ENCODE results near the gene SSBP4. TPM values are rescaled to one million over a fixed set of nuclear protein-coding genes. Genes with fewer than 3 reads are reported as not detected.
A peak's percentile ranks its signal among the peaks of the same experiment; 100 is the strongest.

SSBP4 gene
- polyA plus RNA-seq, 1 of the 3 experiments (the other 2 are of a cell fraction): 24.9 TPM

GRCh38 chr19:18433735-18434398, 14.7 kb downstream of the SSBP4 start:
- peak; percentile 82 for DNase-seq
- no peaks in the 10 kb centered on the region for H3K27me3 ChIP-seq (ENCODE audit: insufficient read depth)
- H3K4me2 ChIP-seq: no peak overlapping the region
- no peaks in the 10 kb centered on the region for H4K20me1 ChIP-seq (ENCODE audit: insufficient read depth)
- no peaks in the 10 kb centered on the region for H3K9me2 ChIP-seq
- H3K4me1 ChIP-seq (ENCODE audit: control insufficient read depth in 1 of 2, insufficient read depth in 2 of 2, low read depth in 1 of 2, low read length in 1 of 2): peaks cover 8 to 49% of the 10 kb centered on the region in 2 experiments; a peak in 2 of 4 replicates
- H2AFZ ChIP-seq (ENCODE audit: low read depth): no peak overlapping the region
- H3K36me3 ChIP-seq (replicated peaks in 1 of 2; ENCODE audit: control insufficient read depth in 1 of 2, insufficient read depth in 2 of 2, low read length in 1 of 2): peaks cover 0 to 11% of the 10 kb centered on the region in 2 experiments
- POLR2A ChIA-PET: interaction anchor here (2.5 kb wide), 1 partner anchor 15 kb away, joined by 13 read pairs; the partner anchor contains the start of gene SSBP4
- peak overlapping the region in 1 of 2 experiments; percentile 21; a peak in 1 of 4 replicates for H3K4me3 ChIP-seq (ENCODE audit: low read depth in 2 of 2, low read length in 1 of 2)
- H3K79me2 ChIP-seq (ENCODE audit: insufficient read depth): no peaks in the 10 kb centered on the region
- H3K27ac ChIP-seq (ENCODE audit: low read depth in 2 of 2, low read length in 1 of 2): peak overlapping the region in 1 of 2 experiments; percentile 75; a peak in 2 of 4 replicates
- H3K9ac ChIP-seq: no peak overlapping the region
- H3F3A ChIP-seq (replicated peaks; ENCODE audit: insufficient read depth): peaks cover 10% of the 10 kb centered on the region
- CTCF ChIA-PET: interaction anchor here (0.9 to 2.6 kb wide), 4 partner anchors 14 to 413 kb away, joined by 3 to 9 read pairs (median 5); partner anchors contain the start of gene SSBP4
- no peaks in the 10 kb centered on the region for H3K9me3 ChIP-seq
- no peak for TF ChIP-seq FOXJ3 (CRISPR knock-in tag; IDR thresholded peaks at IDR 0.05)
- no peak for TF ChIP-seq CHD2 (IDR thresholded peaks at IDR 0.05; ENCODE audit: low read length, partially characterized antibody)
- no peak for TF ChIP-seq RAD21 (IDR thresholded peaks at IDR 0.05; ENCODE audit: low read length)
- no peak for TF ChIP-seq JUND (IDR thresholded peaks at IDR 0.05)
- TF ChIP-seq SMC3 (IDR thresholded peaks at IDR 0.05; ENCODE audit: low read depth, low read length): no peak
- TF ChIP-seq, protein P1, sequence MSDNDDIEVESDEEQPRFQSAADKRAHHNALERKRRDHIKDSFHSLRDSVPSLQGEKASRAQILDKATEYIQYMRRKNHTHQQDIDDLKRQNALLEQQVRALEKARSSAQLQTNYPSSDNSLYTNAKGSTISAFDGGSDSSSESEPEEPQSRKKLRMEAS (IDR thresholded peaks at IDR 0.05; ENCODE audit: low read depth): no peak
- TF ChIP-seq FOXM1 (IDR thresholded peaks at IDR 0.05; ENCODE audit: low read depth): no peak
- TF ChIP-seq GATA2 (CRISPR knock-in tag; IDR thresholded peaks at IDR 0.05): no peak
- TF ChIP-seq, protein P2, sequence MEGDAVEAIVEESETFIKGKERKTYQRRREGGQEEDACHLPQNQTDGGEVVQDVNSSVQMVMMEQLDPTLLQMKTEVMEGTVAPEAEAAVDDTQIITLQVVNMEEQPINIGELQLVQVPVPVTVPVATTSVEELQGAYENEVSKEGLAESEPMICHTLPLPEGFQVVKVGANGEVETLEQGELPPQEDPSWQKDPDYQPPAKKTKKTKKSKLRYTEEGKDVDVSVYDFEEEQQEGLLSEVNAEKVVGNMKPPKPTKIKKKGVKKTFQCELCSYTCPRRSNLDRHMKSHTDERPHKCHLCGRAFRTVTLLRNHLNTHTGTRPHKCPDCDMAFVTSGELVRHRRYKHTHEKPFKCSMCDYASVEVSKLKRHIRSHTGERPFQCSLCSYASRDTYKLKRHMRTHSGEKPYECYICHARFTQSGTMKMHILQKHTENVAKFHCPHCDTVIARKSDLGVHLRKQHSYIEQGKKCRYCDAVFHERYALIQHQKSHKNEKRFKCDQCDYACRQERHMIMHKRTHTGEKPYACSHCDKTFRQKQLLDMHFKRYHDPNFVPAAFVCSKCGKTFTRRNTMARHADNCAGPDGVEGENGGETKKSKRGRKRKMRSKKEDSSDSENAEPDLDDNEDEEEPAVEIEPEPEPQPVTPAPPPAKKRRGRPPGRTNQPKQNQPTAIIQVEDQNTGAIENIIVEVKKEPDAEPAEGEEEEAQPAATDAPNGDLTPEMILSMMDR (IDR thresholded peaks at IDR 0.05): no peak
- TF ChIP-seq, protein P3, sequence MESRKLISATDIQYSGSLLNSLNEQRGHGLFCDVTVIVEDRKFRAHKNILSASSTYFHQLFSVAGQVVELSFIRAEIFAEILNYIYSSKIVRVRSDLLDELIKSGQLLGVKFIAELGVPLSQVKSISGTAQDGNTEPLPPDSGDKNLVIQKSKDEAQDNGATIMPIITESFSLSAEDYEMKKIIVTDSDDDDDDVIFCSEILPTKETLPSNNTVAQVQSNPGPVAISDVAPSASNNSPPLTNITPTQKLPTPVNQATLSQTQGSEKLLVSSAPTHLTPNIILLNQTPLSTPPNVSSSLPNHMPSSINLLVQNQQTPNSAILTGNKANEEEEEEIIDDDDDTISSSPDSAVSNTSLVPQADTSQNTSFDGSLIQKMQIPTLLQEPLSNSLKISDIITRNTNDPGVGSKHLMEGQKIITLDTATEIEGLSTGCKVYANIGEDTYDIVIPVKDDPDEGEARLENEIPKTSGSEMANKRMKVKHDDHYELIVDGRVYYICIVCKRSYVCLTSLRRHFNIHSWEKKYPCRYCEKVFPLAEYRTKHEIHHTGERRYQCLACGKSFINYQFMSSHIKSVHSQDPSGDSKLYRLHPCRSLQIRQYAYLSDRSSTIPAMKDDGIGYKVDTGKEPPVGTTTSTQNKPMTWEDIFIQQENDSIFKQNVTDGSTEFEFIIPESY (IDR thresholded peaks at IDR 0.05; ENCODE audit: borderline replicate concordance, low read depth): no peak
- TF ChIP-seq USF2 (IDR thresholded peaks at IDR 0.05; ENCODE audit: borderline replicate concordance, low read depth, low read length): no peak
- TF ChIP-seq TAF1 (IDR thresholded peaks at IDR 0.05; ENCODE audit: borderline replicate concordance, low read depth, low read length): no peak
- TF ChIP-seq MEF2A (IDR thresholded peaks at IDR 0.05; ENCODE audit: borderline replicate concordance, low read depth): no peak
- no peak for TF ChIP-seq NRF1 (IDR thresholded peaks at IDR 0.05; ENCODE audit: low read depth, low read length)
- no peak for TF ChIP-seq EZH2phosphoT487 (IDR thresholded peaks at IDR 0.05; ENCODE audit: borderline replicate concordance, low read depth)
- TF ChIP-seq RCOR1 (IDR thresholded peaks at IDR 0.05; ENCODE audit: low read length): no peak
- TF ChIP-seq FOSL2 (IDR thresholded peaks at IDR 0.05; ENCODE audit: borderline replicate concordance, low read depth): no peak
- TF ChIP-seq POLR2AphosphoS5 (IDR thresholded peaks at IDR 0.05; ENCODE audit: low read depth, low read length): no peak
- TF ChIP-seq REST (IDR thresholded peaks at IDR 0.05; ENCODE audit: low read depth, low read length): no peak
- no peak for TF ChIP-seq EP300 (IDR thresholded peaks at IDR 0.05; ENCODE audit: borderline replicate concordance in 1 of 2, low read depth in 1 of 2, low read length in 1 of 2)
- WGBS (ENCODE audit: low lambda C conversion rate): 70% methylated on average over 22 of the region's 60 CpGs
